GM12892 (cell line): ENCODE results near the gene SLC8A2.

Source experiments
- DNase-seq: peaks from one replicate; pipeline ENCODE4 v3.0.0; 2011; ENCODE audit not compliant: insufficient read length
- FAIRE-seq: peaks from 2 replicates; lab custom pipeline; 2011; peaks lifted over from hg19 to GRCh38; lab: Jason Lieb, UNC
- POLR2A ChIP-seq: IDR thresholded peaks from 2 replicates; pipeline ENCODE4 v1.6.1; 2011; ENCODE audit warnings: low read depth, low read length, control low read depth
- POLR2AphosphoS5 ChIP-seq: IDR thresholded peaks from 2 replicates; pipeline ENCODE4 v1.6.1; 2011; ENCODE audit warnings: low read depth, low read length, control low read depth
- TAF1 ChIP-seq: IDR thresholded peaks from 2 replicates; pipeline ENCODE4 v1.6.1; 2011; ENCODE audit warnings: low read depth, mild to moderate bottlenecking, control low read depth, low read length, borderline replicate concordance

Gene SLC8A2

GRCh38 chr19:47446534-47447469 is 24.9 kb downstream of the SLC8A2 start:
- no peak for TF ChIP-seq POLR2A
- TF ChIP-seq TAF1, result no peak
- TF ChIP-seq POLR2AphosphoS5, result no peak
- DNase-seq (no peak), FAIRE-seq (peak; percentile 42)

GRCh38 chr19:47445937-47446402 is 25.7 kb downstream of the SLC8A2 start:
- FAIRE-seq (no peak), DNase-seq (no peak)
- TF ChIP-seq POLR2AphosphoS5 (no peak), TAF1 (no peak), POLR2A (no peak)

- no peak for DNase-seq
- FAIRE-seq, result no peak
- TF ChIP-seq POLR2AphosphoS5, result no peak
- no peak for TF ChIP-seq TAF1
- TF ChIP-seq POLR2A, result no peak
Observed at GRCh38 chr19:47445527-47445926, 26.2 kb downstream of the SLC8A2 start.

- TF ChIP-seq POLR2AphosphoS5, result no peak
- DNase-seq (no peak), FAIRE-seq (no peak)
Observed at GRCh38 chr19:47444388-47444821, 27.3 kb downstream of the SLC8A2 start.

- FAIRE-seq, result no peak
- DNase-seq, result no peak
- TF ChIP-seq POLR2A (no peak), TAF1 (no peak), POLR2AphosphoS5 (no peak)
Observed at GRCh38 chr19:47443331-47443730, 28.4 kb downstream of the SLC8A2 start.

- DNase-seq, result no peak
- peak; percentile 50 for FAIRE-seq
- TF ChIP-seq TAF1 (no peak), POLR2AphosphoS5 (no peak), POLR2A (no peak)
Observed at GRCh38 chr19:47438793-47439220, 32.9 kb downstream of the SLC8A2 start.

GRCh38 chr19:47437500-47437899 is 34.2 kb downstream of the SLC8A2 start:
- no peak for TF ChIP-seq POLR2A
- TF ChIP-seq POLR2AphosphoS5, result no peak
- no peak for TF ChIP-seq TAF1
- no peak for DNase-seq
- no peak for FAIRE-seq

GRCh38 chr19:47436712-47437401 is 34.8 kb downstream of the SLC8A2 start:
- DNase-seq (peak; percentile 72), FAIRE-seq (peak; percentile 96)
- TF ChIP-seq POLR2A (no peak), TAF1 (no peak), POLR2AphosphoS5 (no peak)

- TF ChIP-seq TAF1 (no peak), POLR2AphosphoS5 (no peak), POLR2A (no peak)
- no peak for DNase-seq
- FAIRE-seq, result no peak
Observed at GRCh38 chr19:47435883-47436417, 35.7 kb downstream of the SLC8A2 start.

- TF ChIP-seq POLR2AphosphoS5 (no peak), POLR2A (no peak), TAF1 (no peak)
- FAIRE-seq, result peak; percentile 74
Observed at GRCh38 chr19:47435196-47435595, 36.5 kb downstream of the SLC8A2 start.

GRCh38 chr19:47434088-47434487 is 37.6 kb downstream of the SLC8A2 start:
- FAIRE-seq (no peak), DNase-seq (no peak)
- TF ChIP-seq POLR2A, result no peak
- no peak for TF ChIP-seq TAF1
- no peak for TF ChIP-seq POLR2AphosphoS5

More at GRCh38 chr19:47435196-47435595, 36.5 kb downstream of the SLC8A2 start:
- no peak for DNase-seq

- DNase-seq (no peak), FAIRE-seq (no peak)
- no peak for TF ChIP-seq POLR2AphosphoS5
- TF ChIP-seq TAF1, result no peak
- TF ChIP-seq POLR2A, result no peak
Observed at GRCh38 chr19:47433121-47433520, 38.6 kb downstream of the SLC8A2 start.
